Ecto neural progenitor cell (in vitro differentiated cells): ENCODE data around the gene ACSF3.
A peak's percentile ranks its signal among the peaks of the same experiment; 100 is the strongest.
"Not testable (repeated sequence)": the region's sequence is repeated elsewhere in the genome, so short reads cannot be mapped to it uniquely, and the experiment has no call there.

ENCODE experiments used
- DNase-seq: peaks from one replicate; pipeline ENCODE4 v3.0.0-alpha.2; 2018; ENCODE audit warnings: low spot score

The ACSF3 gene

GRCh38 chr16:89055894-89056555, 37.6 kb upstream of the ACSF3 start:
- no peak for DNase-seq

- DNase-seq = no peak
Observed at GRCh38 chr16:89056592-89056991, 37.1 kb upstream of the ACSF3 start.

DNA sequence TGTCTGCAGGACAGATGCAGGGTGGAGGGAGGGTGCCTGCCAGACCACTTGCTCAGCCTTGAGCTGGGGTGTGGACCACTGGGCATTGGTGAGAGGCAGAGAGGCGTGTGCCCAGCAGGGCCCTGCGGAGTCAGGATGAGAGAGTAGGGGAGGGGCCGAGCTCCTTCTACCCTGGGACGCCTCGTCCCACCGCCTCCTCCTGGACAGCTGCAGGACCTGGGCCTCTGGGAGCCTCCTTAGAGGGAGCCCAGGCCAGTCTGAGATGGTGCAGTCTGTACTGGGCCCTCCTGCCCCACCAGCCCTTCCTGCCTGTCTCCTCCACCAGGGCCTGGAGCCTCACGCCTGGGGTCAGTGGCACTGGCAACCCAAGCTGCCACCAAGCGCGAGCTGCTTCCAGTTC, 35.9 kb upstream of the ACSF3 start:
- DNase-seq = no peak

DNA sequence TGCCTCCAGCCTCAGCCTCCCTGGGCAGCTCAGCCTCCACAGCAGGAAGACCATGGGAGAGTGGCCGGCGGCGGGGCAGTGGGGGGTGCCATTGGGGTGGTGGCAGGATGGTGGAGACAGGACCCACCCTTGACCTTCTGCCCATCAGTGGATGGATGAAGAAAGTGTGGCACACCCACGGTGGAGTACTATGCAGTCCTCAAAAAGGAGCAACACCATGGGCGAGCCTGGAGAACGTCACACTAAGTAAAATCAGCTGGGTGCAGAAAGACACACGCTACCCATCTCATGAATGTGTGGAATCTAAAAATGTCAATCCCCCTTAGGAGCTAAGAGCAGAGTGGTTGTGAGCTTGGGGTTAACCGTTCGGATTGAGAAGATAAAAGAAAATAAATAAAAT, 34.8 kb upstream of the ACSF3 start:
- DNase-seq = no peak

- no peak for DNase-seq
Observed at GRCh38 chr16:89060207-89060794, 33.4 kb upstream of the ACSF3 start.

- DNase-seq = no peak
Observed at GRCh38 chr16:89061086-89061485, 32.6 kb upstream of the ACSF3 start.

- DNase-seq = peak; percentile 73
Observed at GRCh38 chr16:89061590-89062380, 31.9 kb upstream of the ACSF3 start.

DNA sequence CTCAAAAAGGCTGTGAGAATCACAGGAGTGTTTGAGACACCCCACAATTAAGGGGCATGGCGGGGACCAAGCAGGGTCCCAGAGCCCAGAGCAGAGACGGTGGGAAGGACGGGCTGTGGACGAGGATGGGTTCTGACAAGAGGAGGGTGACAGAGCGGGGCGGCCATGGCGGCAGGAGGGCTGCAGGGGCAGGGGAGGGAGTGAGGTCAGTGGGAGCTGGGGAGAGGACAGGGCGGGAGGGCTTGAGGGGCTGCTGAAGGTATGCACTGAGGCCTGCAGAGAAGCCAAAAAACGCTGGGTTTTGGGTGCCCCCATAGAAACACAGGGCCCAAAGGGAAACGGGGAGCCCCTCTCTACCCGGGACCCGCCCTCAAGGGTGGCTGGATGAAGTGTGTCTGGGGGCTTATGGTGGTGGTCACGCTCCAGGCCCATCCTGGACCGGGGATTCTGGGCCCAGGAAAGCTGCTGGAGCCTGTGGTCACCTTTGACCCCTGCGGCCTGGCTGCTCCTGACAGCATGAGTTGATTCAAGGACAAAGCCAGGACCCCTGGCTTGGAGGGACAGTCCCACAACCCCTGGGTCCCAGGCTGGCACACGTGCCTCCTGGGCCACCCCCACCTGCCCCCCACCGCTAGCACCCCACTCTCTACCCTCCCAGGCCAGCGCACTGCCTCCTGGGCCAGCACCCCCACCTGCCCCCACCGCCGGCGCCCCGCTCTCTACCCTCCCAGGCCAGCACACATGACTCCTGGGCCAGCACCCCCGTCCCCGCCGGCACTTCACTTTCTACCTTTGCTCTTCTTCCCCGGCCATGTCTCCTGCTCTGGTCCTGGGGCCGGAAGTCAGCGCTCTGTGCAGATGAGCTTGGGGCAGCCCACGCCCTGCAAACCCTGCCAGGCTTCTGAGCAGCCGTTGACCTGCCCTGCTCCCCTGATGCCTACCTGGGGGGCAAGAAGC, 31.0 kb upstream of the ACSF3 start:
- DNase-seq = no peak

- no peak for DNase-seq
Observed at GRCh38 chr16:89063768-89064320, 29.8 kb upstream of the ACSF3 start.

GRCh38 chr16:89064606-89065457, 28.8 kb upstream of the ACSF3 start:
- DNase-seq = no peak

DNA sequence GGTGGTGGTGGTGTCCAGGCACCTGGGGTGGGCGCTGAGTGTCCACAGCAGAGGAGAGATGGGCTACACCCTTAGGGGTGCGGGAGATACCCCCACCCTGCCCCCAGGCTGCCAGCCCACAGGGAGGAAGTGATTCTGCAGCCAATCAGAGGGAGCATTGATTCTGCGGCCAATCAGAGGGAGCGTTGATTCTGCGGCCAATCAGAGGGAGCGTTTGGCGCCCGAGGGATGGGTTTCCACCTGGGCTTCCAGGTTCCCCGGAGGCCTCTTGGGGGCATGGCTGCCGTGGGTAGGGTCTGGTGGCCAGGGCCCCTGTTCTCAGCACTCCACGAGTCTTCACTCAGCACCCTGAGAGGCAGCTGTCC, 28.2 kb upstream of the ACSF3 start:
- DNase-seq = no peak

GRCh38 chr16:89066721-89067120, 26.9 kb upstream of the ACSF3 start:
- no peak for DNase-seq

DNA sequence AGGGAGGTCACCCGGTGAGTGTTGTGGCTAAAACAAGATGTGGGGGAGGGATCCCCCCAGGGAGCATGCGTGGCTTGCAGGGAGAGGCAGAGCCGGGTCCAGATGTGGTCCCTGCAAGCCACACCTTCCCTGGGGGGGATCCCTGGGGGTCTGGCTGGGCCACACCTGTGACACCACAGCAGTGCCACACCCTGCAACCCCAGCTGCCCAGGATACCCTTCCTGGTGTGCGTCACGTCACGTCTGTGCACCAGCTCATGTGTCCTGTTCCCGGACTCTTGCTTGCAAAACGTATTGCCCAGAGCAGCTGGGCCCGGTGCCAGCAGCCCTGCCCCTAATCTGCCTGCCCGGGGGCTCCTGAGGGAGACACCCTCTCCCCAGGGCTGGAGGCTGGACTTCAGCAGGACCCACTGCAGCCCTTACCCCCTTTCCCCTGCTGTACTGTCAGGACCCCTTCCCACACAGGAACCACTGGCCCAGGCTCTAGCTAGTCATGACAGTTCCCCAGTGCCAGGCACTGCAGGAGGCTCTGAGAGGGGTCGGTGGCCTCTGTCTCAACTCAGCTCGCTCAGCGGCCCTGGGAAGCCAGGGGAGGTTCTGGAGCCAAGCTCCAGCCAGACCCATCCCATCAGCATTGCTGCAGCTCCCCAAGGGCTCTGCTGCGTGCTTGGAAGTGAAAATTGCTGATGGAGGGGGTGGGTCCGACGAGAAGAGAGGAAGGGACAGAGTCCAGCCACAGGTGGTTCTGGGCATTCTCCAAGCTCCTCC, 25.8 kb upstream of the ACSF3 start:
- DNase-seq = no peak

DNA sequence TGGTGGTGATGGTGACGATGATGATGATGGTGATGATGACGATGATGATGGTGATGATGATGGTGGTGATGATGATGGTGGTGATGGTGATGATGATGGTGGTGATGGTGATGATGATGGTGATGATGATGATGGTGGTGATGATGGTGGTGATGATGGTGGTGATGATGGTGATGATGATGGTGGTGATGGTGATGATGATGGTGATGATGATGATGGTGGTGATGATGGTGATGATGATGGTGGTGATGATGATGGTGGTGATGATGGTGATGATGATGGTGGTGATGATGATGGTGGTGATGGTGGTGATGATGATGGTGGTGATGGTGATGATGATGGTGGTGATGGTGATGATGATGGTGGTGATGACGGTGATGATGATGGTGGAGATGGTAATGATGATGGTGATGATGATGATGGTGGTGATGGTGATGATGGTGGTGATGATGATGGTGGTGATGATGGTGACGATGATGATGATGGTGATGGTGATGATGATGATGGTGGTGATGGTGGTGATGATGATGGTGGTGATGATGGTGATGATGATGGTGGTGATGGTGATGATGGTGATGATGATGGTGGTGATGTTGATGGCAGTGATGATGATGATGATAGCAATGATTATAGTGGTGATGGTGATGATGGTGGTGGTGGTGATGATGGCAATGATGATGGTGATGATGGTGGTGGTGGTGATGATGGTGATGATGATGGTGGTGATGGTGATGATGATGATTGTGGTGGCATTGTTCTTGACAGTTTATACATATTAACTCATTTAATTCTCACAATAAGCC, 24.6 kb upstream of the ACSF3 start:
- DNase-seq = not testable (repeated sequence)

DNA sequence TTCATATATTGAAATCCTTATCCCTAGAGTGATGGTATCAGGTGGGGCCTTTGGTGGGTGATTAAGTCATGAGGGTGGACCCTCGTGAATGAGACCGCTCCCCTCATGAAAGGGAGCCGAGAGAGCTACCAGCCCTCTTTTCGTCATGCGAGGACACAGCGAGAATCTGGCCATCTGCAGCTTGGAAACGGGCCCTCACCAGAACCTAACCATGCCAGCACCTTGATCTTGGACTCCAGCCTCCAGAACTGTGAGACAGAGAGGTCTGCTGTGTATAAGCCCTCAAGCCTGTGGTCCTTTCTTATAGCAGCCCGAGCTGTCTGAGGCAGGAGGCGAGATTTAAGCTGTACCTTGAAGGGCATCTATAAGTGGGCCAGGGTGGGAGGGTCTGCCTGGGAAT, 23.7 kb upstream of the ACSF3 start:
- no peak for DNase-seq

- DNase-seq = no peak
Observed at GRCh38 chr16:89070590-89070989, 23.1 kb upstream of the ACSF3 start.

- no peak for DNase-seq
Observed at GRCh38 chr16:89071686-89072547, 21.7 kb upstream of the ACSF3 start.

DNA sequence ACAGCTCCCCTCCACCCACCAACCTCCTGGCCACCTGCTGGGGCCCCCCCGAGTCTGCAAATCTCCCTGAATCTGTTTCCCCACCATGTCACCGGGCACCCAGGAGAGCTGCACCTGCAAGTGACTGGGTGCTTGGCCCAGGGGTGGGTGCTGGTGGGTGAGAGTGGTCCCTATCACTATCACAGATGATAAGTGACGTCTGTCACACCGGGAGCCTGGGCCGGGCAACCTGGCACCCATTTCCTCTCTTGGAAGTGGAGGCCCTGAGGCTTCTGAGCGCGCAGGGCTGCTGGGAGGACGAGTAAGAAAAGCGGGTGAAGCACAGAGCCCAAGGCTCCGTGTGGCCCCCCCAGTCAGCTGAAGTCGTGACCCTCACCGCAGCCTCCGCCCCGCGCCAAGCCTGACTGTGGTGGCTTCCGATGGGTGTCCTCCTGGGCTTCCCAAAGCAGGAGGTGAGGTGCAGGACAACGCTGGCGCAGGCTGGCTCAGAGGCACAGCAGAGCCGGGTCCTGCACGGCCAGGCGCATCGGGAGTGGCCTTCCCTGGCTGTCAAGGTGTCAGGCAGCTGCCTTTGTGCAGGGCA, 21.0 kb upstream of the ACSF3 start:
- DNase-seq = no peak
